B cell (primary cell): ENCODE measurements around the gene PARVG. TPM values are rescaled to one million over a fixed set of nuclear protein-coding genes. Genes with fewer than 3 reads are reported as not detected.

Source experiments
- ATAC-seq: fragments of 200-7000 bp; cut with Tn5 transposase; one replicate; pipeline ENCODE4 v1.10.0; 2021; ENCODE audit warnings: low read depth, mild to moderate bottlenecking, moderate number of reproducible peaks, moderate library complexity
- CTCF ChIA-PET: fragments of 350-600 bp; sonication (Branson Sonifier 250); formaldehyde crosslinking; loops from one replicate; lab custom pipeline; 2021; ENCODE audit warnings: antibody characterized with exemption, inconsistent platforms; lab: Charles Lee
- POLR2A ChIA-PET: fragments of 350-600 bp; sonication (Branson Sonifier 250); formaldehyde crosslinking; loops from one replicate; lab custom pipeline; 2021; ENCODE audit warnings: antibody characterized with exemption; lab: Charles Lee
- DNase-seq: peaks from one replicate; pipeline ENCODE4 v3.0.0; 2013
- H2AFZ ChIP-seq: 2 replicates; pipeline ENCODE4 v1.6.1; 2012; ENCODE audit warnings: mild to moderate bottlenecking, low read depth, low read length; ENCODE audit not compliant: insufficient read depth, poor library complexity, severe bottlenecking
- H3K27ac ChIP-seq, 2 donors: 1 replicate in 1 of 2; 2 replicates in 1 of 2; pipeline ENCODE4 v1.5.1; 2012 to 2013; ENCODE audit warnings: low read length in 2 of 2, mild to moderate bottlenecking in 2 of 2, moderate library complexity in 1 of 2
- H3K27me3 ChIP-seq, 4 experiments: fragments of 200-600 bp in 1 of 4; sonication (generic) in 1 of 4; replicated peaks in 1 of 4; 1 replicate in 2 of 4; 2 replicates in 2 of 4; pipeline versions ENCODE4 v1.6.1 to v1.7.0; 2013 to 2016; ENCODE audit warnings: low read length in 3 of 4, mild to moderate bottlenecking in 2 of 4, mixed read lengths in 1 of 4, moderate library complexity in 1 of 4; ENCODE audit not compliant: insufficient read depth in 4 of 4, control insufficient read depth in 3 of 4; ENCODE audit errors: control extremely low read depth in 1 of 4
- H3K36me3 ChIP-seq, 2 experiments: replicated peaks in 1 of 2; 1 replicate in 1 of 2; 2 replicates in 1 of 2; pipeline versions ENCODE4 v1.6.1 to v1.7.1; 2013; ENCODE audit warnings: low read length in 1 of 2; ENCODE audit not compliant: insufficient read depth in 2 of 2, control insufficient read depth in 1 of 2; ENCODE audit errors: control extremely low read depth in 1 of 2, extremely low read depth in 1 of 2
- H3K4me1 ChIP-seq, 2 donors: fragments of 200-600 bp in 1 of 2; sonication (generic) in 1 of 2; 1 replicate in 1 of 2; 2 replicates in 1 of 2; pipeline versions ENCODE4 v1.5.1 to v1.6.1; 2013 to 2017; ENCODE audit warnings: low read length in 2 of 2; ENCODE audit not compliant: control insufficient read depth in 2 of 2, insufficient read depth in 2 of 2
- H3K4me2 ChIP-seq: replicated peaks from 2 replicates; pipeline ENCODE3; 2012; ENCODE audit warnings: mild to moderate bottlenecking, low read depth, low read length; ENCODE audit not compliant: poor library complexity, severe bottlenecking
- H3K4me3 ChIP-seq, 5 experiments: fragments of 200-600 bp in 1 of 5; sonication (generic) in 1 of 5; 1 replicate in 3 of 5; 2 replicates in 2 of 5; pipeline versions ENCODE4 v1.5.1 to v1.7.0; 2011 to 2016; ENCODE audit warnings: low read length in 4 of 5, mild to moderate bottlenecking in 4 of 5, low read depth in 2 of 5, control low read depth in 1 of 5, moderate library complexity in 1 of 5; ENCODE audit not compliant: insufficient read depth in 1 of 5; ENCODE audit errors: control extremely low read depth in 1 of 5, extremely low read depth in 1 of 5
- H3K79me2 ChIP-seq: fragments of 200-600 bp; sonication (generic); one replicate; pipeline ENCODE4 v1.6.0; 2016; ENCODE audit warnings: low read length; ENCODE audit not compliant: control insufficient read depth, insufficient read depth
- H3K9ac ChIP-seq: fragments of 200-600 bp; sonication (generic); 2 replicates; pipeline ENCODE4 v1.6.1; 2017; ENCODE audit warnings: mild to moderate bottlenecking, low read length, moderate library complexity
- H3K9me3 ChIP-seq, 3 donors: one replicate each; pipeline versions ENCODE4 v1.6.1 to v1.7.1; 2013; ENCODE audit warnings: low read length in 2 of 3; ENCODE audit not compliant: control insufficient read depth in 2 of 3, insufficient read depth in 1 of 3; ENCODE audit errors: control extremely low read depth in 1 of 3
- H4K20me1 ChIP-seq: 2 replicates; pipeline ENCODE4 v1.6.0; 2012; ENCODE audit warnings: mild to moderate bottlenecking, low read length; ENCODE audit not compliant: insufficient read depth, control insufficient read depth, poor library complexity, severe bottlenecking
- H3K27ac Mint-ChIP-seq: one replicate; pipeline ENCODE4 v1.8.0; 2021; ENCODE audit warnings: mixed read lengths
- H3K27me3 Mint-ChIP-seq: one replicate; pipeline ENCODE4 v1.8.0; 2021; ENCODE audit warnings: mixed read lengths
- H3K4me1 Mint-ChIP-seq: one replicate; pipeline ENCODE4 v1.8.0; 2021; ENCODE audit warnings: mixed read lengths
- H3K4me3 Mint-ChIP-seq: one replicate; pipeline ENCODE4 v1.8.0; 2021; ENCODE audit warnings: mixed read lengths
- H3K9me3 Mint-ChIP-seq: one replicate; pipeline ENCODE4 v1.8.0; 2022; ENCODE audit warnings: mixed read lengths; ENCODE audit not compliant: insufficient read depth
- EZH2 ChIP-seq: IDR thresholded peaks from 2 replicates; pipeline ENCODE4 v1.6.1; 2012; ENCODE audit warnings: borderline replicate concordance, low read depth, mild to moderate bottlenecking, moderate library complexity, low read length; ENCODE audit not compliant: insufficient read depth, poor library complexity, severe bottlenecking
- WGBS: methylation state at CpG from one replicate; pipeline ENCODE4 v1.1.5; 2013; ENCODE audit warnings: missing lambda C conversion rate; ENCODE audit not compliant: insufficient coverage; 5-methylcytosine and 5-hydroxymethylcytosine counted together
- intact Hi-C: fragments of 100-400 bp; cut with micrococcal nuclease; formaldehyde crosslinking; loops from one replicate; pipeline ENCODE4 v1.10.0; 2022
- polyA plus RNA-seq: library from polyadenylated mRNA; depleted of rRNA; stranded (reverse); fragments of >200 nt; gene quantifications from 2 replicates; pipeline ENCODE4 v1.2.3, GENCODE V29; 2012
- total RNA-seq, 2 donors: library from RNA; stranded (reverse); fragments of 120-200 nt in 1 of 2; gene quantifications; 1 replicate in 1 of 2; 2 replicates in 1 of 2; pipeline versions ENCODE4 v1.2.3 to v1.2.4, GENCODE V29; 2013 to 2022
- TF ChIP-seq, protein P1 (sequence below): fragments of 200-600 bp; IDR thresholded peaks from one replicate; pipeline ENCODE4 v1.8.0; 2022; ENCODE audit warnings: antibody characterized with exemption, mild to moderate bottlenecking

Gene PARVG
- total and polyA plus RNA-seq, 2 donors (not counting 1 experiment from before 2014, with no cell fraction given) = 247 to 698 TPM

DNA sequence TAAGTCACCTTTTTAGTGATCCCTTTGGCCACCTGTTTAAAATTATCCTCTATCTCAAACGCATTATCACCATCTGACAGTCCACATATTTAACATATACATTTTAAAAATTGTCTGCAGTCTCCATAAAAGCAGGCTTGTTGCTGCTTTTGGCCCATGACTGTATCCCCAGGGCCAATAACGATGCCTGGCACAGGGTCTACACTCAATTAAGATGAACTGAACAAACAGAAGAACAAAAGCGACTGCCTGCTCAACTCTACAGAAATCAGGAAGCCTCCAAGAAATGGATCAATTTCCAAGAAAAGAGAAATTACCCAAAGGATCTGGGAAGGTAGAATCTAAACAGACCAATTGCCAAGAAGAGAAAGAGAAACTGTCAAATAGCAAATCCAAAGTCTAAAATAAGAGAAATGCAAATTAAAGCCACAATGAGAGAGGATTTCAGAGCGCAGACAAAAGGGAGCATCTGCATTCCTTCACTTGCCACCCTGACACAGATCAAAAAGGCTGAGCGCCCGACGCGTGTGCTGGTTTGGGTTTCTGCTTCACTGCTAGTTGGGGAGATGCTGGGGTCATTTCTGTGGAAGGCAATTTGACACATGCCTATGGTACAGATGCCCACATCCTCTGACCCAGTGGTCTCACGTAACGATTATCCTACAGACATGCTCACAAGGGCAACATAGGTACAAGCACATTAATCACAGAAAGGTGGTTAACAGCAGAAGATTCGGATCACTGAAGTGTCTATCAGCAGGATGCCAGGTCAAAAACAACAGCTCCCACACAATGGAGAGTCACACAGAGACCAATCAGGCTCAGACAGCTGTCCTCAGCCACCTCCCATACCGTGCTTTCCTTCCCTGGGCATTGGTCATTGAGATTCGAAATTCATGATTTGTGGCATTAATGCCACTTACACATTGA, 76.1 kb downstream of the PARVG start:
- no peak overlapping the region for H3K4me3 Mint-ChIP-seq
- TF ChIP-seq, protein P1, sequence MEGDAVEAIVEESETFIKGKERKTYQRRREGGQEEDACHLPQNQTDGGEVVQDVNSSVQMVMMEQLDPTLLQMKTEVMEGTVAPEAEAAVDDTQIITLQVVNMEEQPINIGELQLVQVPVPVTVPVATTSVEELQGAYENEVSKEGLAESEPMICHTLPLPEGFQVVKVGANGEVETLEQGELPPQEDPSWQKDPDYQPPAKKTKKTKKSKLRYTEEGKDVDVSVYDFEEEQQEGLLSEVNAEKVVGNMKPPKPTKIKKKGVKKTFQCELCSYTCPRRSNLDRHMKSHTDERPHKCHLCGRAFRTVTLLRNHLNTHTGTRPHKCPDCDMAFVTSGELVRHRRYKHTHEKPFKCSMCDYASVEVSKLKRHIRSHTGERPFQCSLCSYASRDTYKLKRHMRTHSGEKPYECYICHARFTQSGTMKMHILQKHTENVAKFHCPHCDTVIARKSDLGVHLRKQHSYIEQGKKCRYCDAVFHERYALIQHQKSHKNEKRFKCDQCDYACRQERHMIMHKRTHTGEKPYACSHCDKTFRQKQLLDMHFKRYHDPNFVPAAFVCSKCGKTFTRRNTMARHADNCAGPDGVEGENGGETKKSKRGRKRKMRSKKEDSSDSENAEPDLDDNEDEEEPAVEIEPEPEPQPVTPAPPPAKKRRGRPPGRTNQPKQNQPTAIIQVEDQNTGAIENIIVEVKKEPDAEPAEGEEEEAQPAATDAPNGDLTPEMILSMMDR = no peak
- TF ChIP-seq EZH2 = no peak
- Histone ChIP-seq H3K9ac (no peak overlapping the region), H2AFZ (no peak overlapping the region), H3K9me3 (no peaks in the 10 kb centered on the region), H4K20me1 (no peaks in the 10 kb centered on the region), H3K27ac (no peak overlapping the region), H3K4me2 (no peak overlapping the region), H3K4me1 (no peaks in the 10 kb centered on the region), H3K4me3 (no peak overlapping the region), H3K27me3 (peaks cover 0 to 2% (median 0%) of the 10 kb centered on the region in 4 experiments), H3K36me3 (no peaks in the 10 kb centered on the region), H3K79me2 (no peaks in the 10 kb centered on the region)
- peaks cover 26% of the 10 kb centered on the region for H3K27me3 Mint-ChIP-seq
- intact Hi-C loops = loop anchor here (10.0 kb wide), 1 partner anchor 82 kb away; no protein-coding TSS in a partner anchor
- no peak for DNase-seq
- ChIA-PET CTCF (no interaction called here), POLR2A (no interaction called here)
- no peak overlapping the region for H3K27ac Mint-ChIP-seq
- H3K4me1 Mint-ChIP-seq = no peaks in the 10 kb centered on the region
- 63% methylated on average over 8 of the region's 13 CpGs for WGBS
- no peaks in the 10 kb centered on the region for H3K9me3 Mint-ChIP-seq
- no peak for ATAC-seq

Other genes starting within 250 kb of the PARVG start
- gene SAMM50, start 225.5 kb upstream of the PARVG start, total RNA-seq = 43.2 and 47.3 TPM in 2 replicates
- gene SAMM50, start 225.5 kb upstream of the PARVG start, polyA plus RNA-seq = 18.8 and 21.5 TPM in 2 replicates
- gene PARVB, start 156.6 kb upstream of the PARVG start, total RNA-seq = 49.4 and 49.8 TPM in 2 replicates
- gene PARVB, start 156.6 kb upstream of the PARVG start, polyA plus RNA-seq = 33.0 and 48.0 TPM in 2 replicates
- not detected in 2 replicates for gene SHISAL1, start 132.0 kb downstream of the PARVG start, total RNA-seq
- gene SHISAL1, start 132.0 kb downstream of the PARVG start, polyA plus RNA-seq = not detected in 2 replicates